HG02798 (cell line): Measurements from ENCODE around the gene GPANK1.

Source experiments
- ATAC-seq: cut with Tn5 transposase; IDR thresholded peaks from one replicate; pipeline ENCODE4 v1.9.1; 2021; ENCODE audit warnings: mild to moderate bottlenecking; ENCODE audit not compliant: unreplicated experiment, poor library complexity

GPANK1 gene

GRCh38 chr6:31663961-31664789 is 622 bp downstream of the GPANK1 start:
- ATAC-seq, result no peak

DNA sequence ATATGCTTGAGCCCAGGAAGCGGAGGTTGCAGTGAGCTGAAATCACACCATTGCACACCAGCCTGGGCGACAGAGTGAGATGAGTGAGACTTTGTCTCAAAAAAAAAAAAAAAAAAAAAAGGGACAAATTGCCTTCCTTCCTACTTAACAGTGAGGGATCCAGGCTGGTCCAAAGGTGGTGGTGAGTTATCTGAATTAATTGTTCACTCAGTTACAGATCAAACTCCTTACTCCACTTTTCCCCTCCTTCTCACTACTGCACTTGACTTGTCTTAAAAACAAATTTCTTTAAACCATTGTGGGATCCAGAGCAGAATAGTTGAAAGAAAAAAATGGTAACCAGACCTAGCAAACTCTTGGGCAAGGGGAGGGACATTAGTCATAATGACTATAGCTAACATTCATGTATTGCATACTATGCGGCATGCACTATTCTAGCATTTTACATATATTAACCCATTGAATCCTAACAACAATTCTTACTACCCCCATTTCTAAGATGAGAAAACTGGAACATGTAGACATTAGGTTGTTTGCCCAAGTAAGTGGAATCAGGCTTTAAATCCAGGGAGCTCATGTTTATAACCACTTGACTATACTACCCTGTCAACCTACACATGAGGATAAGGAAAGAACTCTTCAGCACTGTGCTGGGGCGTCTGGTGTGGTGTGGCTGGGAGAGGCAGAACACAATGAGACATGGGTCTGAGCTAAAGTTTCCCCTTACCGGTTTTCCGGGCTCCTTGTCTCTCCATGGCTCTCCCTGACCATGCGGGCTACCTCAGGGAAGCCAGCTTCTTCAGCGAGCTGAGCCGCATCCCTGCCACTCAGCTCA is 1.5 kb downstream of the GPANK1 start:
- ATAC-seq, result no peak

DNA sequence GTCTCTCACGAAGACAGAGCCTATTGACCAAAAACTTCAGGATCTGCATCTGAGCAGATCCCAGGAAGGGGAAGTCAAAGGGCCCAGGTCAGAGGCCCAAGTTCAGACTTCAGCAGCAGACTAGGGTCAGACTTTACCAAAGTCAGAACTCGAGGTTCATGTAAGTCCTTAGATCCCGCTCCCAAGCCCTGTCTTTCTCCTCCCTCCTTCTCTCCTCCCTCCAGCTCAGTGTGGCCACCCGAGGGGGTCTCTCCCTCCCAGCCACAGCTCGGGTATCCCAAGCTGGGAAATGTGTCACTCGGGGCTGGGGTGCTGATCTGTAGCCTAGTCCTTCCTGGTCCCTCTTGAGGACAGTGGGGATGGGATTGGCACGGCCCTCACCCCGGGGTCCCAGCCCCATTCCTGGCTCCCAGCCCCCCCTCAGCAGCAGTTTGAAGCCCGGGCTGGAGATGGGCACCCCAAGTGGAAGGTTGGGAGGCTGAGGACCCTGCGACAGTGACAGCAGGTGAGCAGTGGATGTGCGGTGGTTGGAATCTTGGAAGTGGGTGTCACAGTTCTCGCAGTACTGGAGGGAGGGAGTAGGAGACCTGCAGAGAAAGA is 2.6 kb downstream of the GPANK1 start:
- no peak for ATAC-seq

DNA sequence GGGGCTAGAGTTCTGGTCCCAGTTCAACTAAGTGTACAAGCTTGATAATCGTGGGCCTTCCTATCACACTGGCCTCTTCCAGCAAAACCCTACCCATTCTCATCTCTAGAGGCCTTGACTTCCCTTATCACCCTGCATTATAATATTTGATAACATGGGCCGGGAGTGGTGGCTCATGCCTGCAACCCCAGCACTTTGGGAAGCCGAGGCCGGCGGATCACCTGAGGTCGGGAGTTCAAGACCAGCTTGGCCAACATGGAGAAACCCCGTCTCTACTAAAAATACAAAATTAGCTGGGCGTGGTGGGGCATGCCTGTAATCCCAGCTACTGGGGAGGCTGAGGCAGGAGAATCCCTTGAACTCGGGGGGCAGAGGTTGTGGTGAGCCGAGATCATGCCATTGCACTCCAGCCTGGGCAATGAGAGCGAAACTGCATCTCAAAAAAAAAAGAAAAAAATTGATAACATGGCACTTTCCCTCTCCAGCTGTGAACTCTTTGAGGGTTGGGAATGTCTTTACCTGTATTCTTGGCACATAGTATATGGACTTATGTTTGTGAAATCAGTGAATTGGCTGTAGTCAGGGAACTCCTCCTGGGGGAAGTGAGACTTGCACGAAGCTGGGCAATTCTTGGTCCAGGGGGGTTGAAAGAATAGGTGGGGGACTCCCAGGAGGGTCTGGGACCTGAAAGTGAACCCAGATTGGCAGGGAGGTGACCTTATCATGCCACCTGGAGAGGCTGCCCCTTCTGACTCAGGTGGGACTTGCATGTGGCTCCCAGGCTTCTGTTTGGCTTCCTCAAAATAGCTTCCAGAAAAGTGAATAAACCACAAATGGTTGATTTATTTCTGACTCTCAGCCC is 3.3 kb downstream of the GPANK1 start:
- no peak for ATAC-seq

GRCh38 chr6:31660381-31661261 is 4.2 kb downstream of the GPANK1 start, which contains the start of gene C6orf47:
TSS of gene C6orf47 (minus strand) at chr6:31660778. CDS start at chr6:31659947, 831 bp downstream.
- peak; percentile 54 for ATAC-seq

GRCh38 chr6:31659649-31660380 is 5.0 kb downstream of the GPANK1 start:
- no peak for ATAC-seq

- ATAC-seq, result no peak
These were observed 5.7 kb downstream of the GPANK1 start for GRCh38 chr6:31658983-31659648.

DNA sequence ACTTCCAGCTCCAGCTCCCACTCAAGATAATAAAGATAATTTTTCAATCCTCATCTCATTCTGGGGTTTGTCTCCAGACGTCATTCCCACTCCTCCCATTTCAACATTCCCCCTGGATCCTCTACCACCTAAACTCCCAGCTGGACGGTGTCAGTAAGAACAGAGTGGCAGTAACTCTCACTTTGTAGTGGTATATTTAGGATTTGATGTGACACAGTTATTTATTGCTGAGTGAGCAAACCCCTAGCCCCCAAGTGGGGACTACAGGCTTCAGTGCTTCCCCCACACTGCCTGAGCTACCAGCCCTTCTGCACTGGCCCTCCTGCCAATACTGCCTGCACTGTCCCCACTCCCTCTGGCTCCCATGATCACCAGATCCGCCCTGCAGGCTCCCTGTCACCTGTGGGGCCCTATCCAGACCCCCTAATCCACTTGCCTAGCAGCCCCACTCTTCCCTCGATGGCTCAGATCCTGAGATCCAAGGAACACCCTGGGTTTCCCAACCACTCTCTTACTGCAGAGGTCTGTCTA is 6.6 kb downstream of the GPANK1 start:
- ATAC-seq, result no peak

DNA sequence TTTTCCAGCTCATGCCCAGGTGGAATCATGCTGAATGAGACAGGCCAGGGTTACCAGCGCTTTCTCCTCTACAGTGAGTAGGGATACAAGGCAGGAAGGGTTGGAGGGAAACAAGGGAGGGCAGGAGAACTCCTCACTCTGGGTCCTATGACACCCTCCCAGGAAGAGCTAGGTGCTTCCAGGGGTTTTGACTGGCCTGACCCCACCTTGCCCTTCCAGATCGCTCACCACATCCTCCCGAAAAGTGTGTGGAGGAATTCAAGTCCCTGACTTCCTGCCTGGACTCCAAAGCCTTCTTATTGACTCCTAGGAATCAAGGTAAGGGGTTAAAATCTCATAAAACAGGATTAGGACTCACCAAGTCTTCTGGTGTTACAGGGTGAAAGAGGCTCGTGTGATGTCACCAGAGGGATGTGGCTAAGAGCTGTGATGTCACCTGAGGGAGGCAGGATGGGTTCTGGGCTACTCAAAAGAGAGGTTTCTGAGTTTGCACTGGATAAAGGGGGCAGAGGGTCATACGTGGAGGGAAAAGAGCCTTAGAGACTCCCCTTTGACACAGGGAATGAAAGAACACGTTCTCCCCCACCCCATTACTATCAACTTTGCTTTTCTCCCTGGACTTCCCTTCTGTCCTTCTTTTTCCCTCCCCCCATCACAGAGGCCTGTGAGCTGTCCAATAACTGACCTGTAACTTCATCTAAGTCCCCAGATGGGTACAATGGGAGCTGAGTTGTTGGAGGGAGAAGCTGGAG is 7.2 kb downstream of the GPANK1 start:
- no peak for ATAC-seq

GRCh38 chr6:31655349-31656237 is 9.2 kb downstream of the GPANK1 start, which contains the start of gene APOM:
TSS of gene APOM (plus strand) at chr6:31655894. CDS start at chr6:31655967, 73 bp downstream.
- ATAC-seq, result no peak

GRCh38 chr6:31654574-31655348 is 10.0 kb downstream of the GPANK1 start:
- ATAC-seq, result no peak

GRCh38 chr6:31652925-31653724 is 11.7 kb downstream of the GPANK1 start:
- peak; percentile 62 for ATAC-seq

GRCh38 chr6:31651602-31652191 is 13.1 kb downstream of the GPANK1 start:
- ATAC-seq, result peak; percentile 22

GRCh38 chr6:31645325-31645724 is 19.5 kb downstream of the GPANK1 start:
- no peak for ATAC-seq
